IMR-90 (cell line): ENCODE data around the gene JCAD. TPM values are rescaled to one million over a fixed set of nuclear protein-coding genes. Genes with fewer than 3 reads are reported as not detected.

Experiments
- ATAC-seq: fragments of 200-7000 bp; cut with Tn5 transposase; 2 replicates; pipeline ENCODE4 v1.9.1; 2020; ENCODE audit warnings: low read depth, mild to moderate bottlenecking, moderate library complexity
- BruUV-seq: library from RNA; stranded (reverse); fragments of 400-500 nt; replicated peaks from 2 replicates; lab custom pipeline; 2021; lab: Mats Ljungman, UMichigan
- CTCF ChIA-PET: fragments of 300-600 bp; formaldehyde crosslinking; extraction: SDS; loops from one replicate; lab custom pipeline; 2021; ENCODE audit warnings: antibody characterized with exemption; lab: Yijun Ruan, JAX
- POLR2A ChIA-PET: fragments of 300-600 bp; sonication (Branson Sonifier 250); formaldehyde crosslinking; loops from one replicate; lab custom pipeline; 2022; ENCODE audit warnings: antibody characterized with exemption; ENCODE audit not compliant: unreplicated experiment; lab: Charles Lee
- DNase-seq: peaks from one replicate; pipeline ENCODE4 v3.0.0; 2013
- H2AFZ ChIP-seq: replicated peaks from 2 replicates; pipeline ENCODE3; 2013; ENCODE audit warnings: low read length, mild to moderate bottlenecking; ENCODE audit not compliant: poor library complexity
- H2AK5ac ChIP-seq: 2 replicates; pipeline ENCODE4 v1.6.1; 2013; ENCODE audit warnings: low read depth, low read length, inconsistent platforms
- H2AK9ac ChIP-seq: replicated peaks from 2 replicates; pipeline ENCODE3; 2013; ENCODE audit warnings: mild to moderate bottlenecking, low read depth, low read length, moderate library complexity; ENCODE audit not compliant: poor library complexity
- H2BK120ac ChIP-seq: 2 replicates; pipeline ENCODE4 v1.6.1; 2013; ENCODE audit warnings: low read depth, low read length, inconsistent platforms
- H2BK15ac ChIP-seq: 3 replicates; pipeline ENCODE4 v1.6.1; 2013; ENCODE audit warnings: low read depth, low read length, inconsistent platforms
- H2BK20ac ChIP-seq: 2 replicates; pipeline ENCODE4 v1.6.1; 2013; ENCODE audit warnings: low read depth, mild to moderate bottlenecking, inconsistent platforms, low read length, moderate library complexity
- H2BK5ac ChIP-seq: 2 replicates; pipeline ENCODE4 v1.6.1; 2013; ENCODE audit warnings: mild to moderate bottlenecking, low read depth, low read length, inconsistent platforms; ENCODE audit not compliant: poor library complexity, severe bottlenecking
- H3K14ac ChIP-seq: replicated peaks from 2 replicates; pipeline ENCODE4 v1.6.1; 2013; ENCODE audit warnings: low read depth, low read length, inconsistent platforms
- H3K18ac ChIP-seq: 2 replicates; pipeline ENCODE4 v1.6.1; 2013; ENCODE audit warnings: low read depth, low read length, control low read depth
- H3K23ac ChIP-seq: 2 replicates; pipeline ENCODE4 v1.6.1; 2013; ENCODE audit warnings: low read depth, low read length, inconsistent platforms
- H3K27ac ChIP-seq: 2 replicates; pipeline ENCODE4 v1.5.1; 2013; ENCODE audit warnings: mild to moderate bottlenecking, control low read depth, low read length; ENCODE audit not compliant: insufficient read depth
- H3K27me3 ChIP-seq: 2 replicates; pipeline ENCODE4 v1.6.1; 2013; ENCODE audit warnings: low read length; ENCODE audit not compliant: control insufficient read depth, insufficient read depth
- H3K36me3 ChIP-seq: 2 replicates; pipeline ENCODE4 v1.6.1; 2013; ENCODE audit warnings: low read length, mixed read lengths; ENCODE audit not compliant: control insufficient read depth, insufficient read depth
- H3K4ac ChIP-seq: 2 replicates; pipeline ENCODE4 v1.6.1; 2013; ENCODE audit warnings: low read depth, low read length, inconsistent platforms
- H3K4me1 ChIP-seq: 2 replicates; pipeline ENCODE4 v1.6.1; 2013; ENCODE audit warnings: low read length, mixed read lengths; ENCODE audit not compliant: control insufficient read depth, insufficient read depth
- H3K4me2 ChIP-seq: 2 replicates; pipeline ENCODE4 v1.6.1; 2013; ENCODE audit warnings: low read depth, mild to moderate bottlenecking, control low read depth, low read length, moderate library complexity
- H3K4me3 ChIP-seq: 2 replicates; pipeline ENCODE4 v1.5.1; 2013; ENCODE audit warnings: low read depth, mild to moderate bottlenecking, control low read depth, low read length, moderate library complexity; ENCODE audit not compliant: insufficient read depth
- H3K56ac ChIP-seq: 2 replicates; pipeline ENCODE4 v1.6.1; 2013; ENCODE audit warnings: low read length, inconsistent platforms; ENCODE audit not compliant: insufficient read depth; ENCODE audit errors: extremely low read depth
- H3K79me1 ChIP-seq, 2 experiments: 2 replicates each; pipeline ENCODE4 v1.6.1; 2013; ENCODE audit warnings: low read length in 2 of 2, inconsistent platforms in 1 of 2, low read depth in 1 of 2
- H3K9ac ChIP-seq: 2 replicates; pipeline ENCODE4 v1.6.1; 2013; ENCODE audit warnings: low read depth, low read length, control low read depth
- H3K9me1 ChIP-seq: 2 replicates; pipeline ENCODE4 v1.6.1; 2013; ENCODE audit warnings: low read length, inconsistent platforms; ENCODE audit not compliant: insufficient read depth
- H3K9me3 ChIP-seq: 2 replicates; pipeline ENCODE4 v1.6.1; 2013; ENCODE audit warnings: low read length; ENCODE audit not compliant: control insufficient read depth, insufficient read depth
- H4K20me1 ChIP-seq: 2 replicates; pipeline ENCODE4 v1.6.1; 2013; ENCODE audit warnings: low read length, inconsistent platforms; ENCODE audit not compliant: insufficient read depth
- H4K5ac ChIP-seq: 2 replicates; pipeline ENCODE4 v1.6.1; 2013; ENCODE audit warnings: mild to moderate bottlenecking, low read depth, low read length, control low read depth
- H4K8ac ChIP-seq, 2 experiments: 2 replicates each; pipeline ENCODE4 v1.6.1; 2013; ENCODE audit warnings: low read depth in 2 of 2, low read length in 2 of 2, control low read depth in 1 of 2, inconsistent platforms in 1 of 2
- H4K91ac ChIP-seq: 2 replicates; pipeline ENCODE4 v1.6.1; 2013; ENCODE audit warnings: low read depth, low read length, inconsistent platforms; ENCODE audit not compliant: insufficient read depth
- BHLHE40 ChIP-seq: fragments of 150-350 bp; IDR thresholded peaks from 2 replicates; pipeline ENCODE4 v1.6.1; 2016; ENCODE audit warnings: mild to moderate bottlenecking, low read depth, low read length
- CHD1 ChIP-seq: IDR thresholded peaks from 2 replicates; pipeline ENCODE4 v1.6.1; 2012; ENCODE audit warnings: low read depth, low read length, improper control_type of control experiment
- FOS ChIP-seq: fragments of 150-350 bp; IDR thresholded peaks from 2 replicates; pipeline ENCODE4 v1.6.1; 2016; ENCODE audit warnings: low read depth, low read length
- MAFK ChIP-seq: IDR thresholded peaks from 2 replicates; pipeline ENCODE4 v1.6.1; 2012; ENCODE audit warnings: low read depth, low read length, improper control_type of control experiment
- MXI1 ChIP-seq: IDR thresholded peaks from 2 replicates; pipeline ENCODE4 v1.6.1; 2012; ENCODE audit warnings: low read depth, mild to moderate bottlenecking, low read length, moderate library complexity, borderline replicate concordance
- RAD21 ChIP-seq: IDR thresholded peaks from 2 replicates; pipeline ENCODE4 v1.6.1; 2012; ENCODE audit warnings: low read length, improper control_type of control experiment
- RCOR1 ChIP-seq: IDR thresholded peaks from 2 replicates; pipeline ENCODE4 v1.6.1; 2012; ENCODE audit warnings: mild to moderate bottlenecking, low read length, improper control_type of control experiment; ENCODE audit not compliant: insufficient replicate concordance
- RFX5 ChIP-seq: IDR thresholded peaks from 2 replicates; pipeline ENCODE4 v1.8.0; 2012; ENCODE audit warnings: low read depth, mild to moderate bottlenecking, low read length, moderate library complexity
- WGBS, 2 experiments: methylation state at CpG; one replicate each; pipeline versions ENCODE4 v1.1.5 to v1.1.7; 2013; ENCODE audit warnings: missing lambda C conversion rate in 2 of 2; ENCODE audit not compliant: insufficient read length in 1 of 2; ENCODE audit errors: extremely low coverage in 2 of 2; 5-methylcytosine and 5-hydroxymethylcytosine counted together
- dilution Hi-C: fragments of 300-500 bp; cut with HindIII; formaldehyde crosslinking; loops from one replicate; pipeline ENCODE4 v1.14.3; 2018; ENCODE audit warnings: low sequenced_read_pairs; ENCODE audit not compliant: unreplicated experiment
- in situ Hi-C: fragments of 300-500 bp; cut with MboI; formaldehyde crosslinking; loops from 3 replicates; pipeline ENCODE4 v1.14.3; 2019; ENCODE audit warnings: low sequenced_read_pairs, inconsistent platforms, mixed read lengths
- intact Hi-C: fragments of 100-400 bp; cut with micrococcal nuclease; formaldehyde crosslinking; loops from 2 replicates; pipeline ENCODE4 v1.10.0; 2022
- polyA plus RNA-seq, 3 experiments: library from polyadenylated mRNA; depleted of rRNA; stranded (reverse); fragments of >200 nt; gene quantifications; 2 replicates each; pipeline ENCODE4 v1.2.3, GENCODE V29; 2012; ENCODE audit warnings: low replicate concordance in 1 of 3
- total RNA-seq: library from RNA; depleted of rRNA; stranded (reverse); fragments of >200 nt; gene quantifications from 2 replicates; pipeline ENCODE4 v1.2.3, GENCODE V29; 2012
- TF ChIP-seq, protein P1 (sequence below): conservative IDR thresholded peaks from 2 replicates; pipeline ENCODE4 v1.5.1; 2012; ENCODE audit warnings: mild to moderate bottlenecking, low read depth, low read length, improper control_type of control experiment
- TF ChIP-seq, protein P2 (sequence below): fragments of 150-350 bp; IDR thresholded peaks from 2 replicates; pipeline ENCODE4 v1.6.1; 2016; ENCODE audit warnings: low read depth, mild to moderate bottlenecking, low read length, moderate library complexity, borderline replicate concordance

JCAD gene
- total and polyA plus RNA-seq, 2 of the 4 experiments (the other 2 are of a cell fraction) = 15.9 to 16.8 TPM

GRCh38 chr10:30094601-30095000, 35.2 kb upstream of the JCAD start:
- CTCF ChIA-PET = interaction anchor here (0.6 kb wide), 1 partner anchor 1360 kb away, joined by 4 read pairs; no protein-coding TSS in a partner anchor
- Histone ChIP-seq H3K4ac (no peak overlapping the region), H3K14ac (no peak overlapping the region), H2AFZ (no peak overlapping the region), H3K9me3 (no peaks in the 10 kb centered on the region), H4K5ac (no peak overlapping the region), H3K79me1 (no peaks in the 10 kb centered on the region), H4K20me1 (peaks cover 3% of the 10 kb centered on the region; the same call in 1 of the 2 replicates), H3K4me1 (peaks cover 3% of the 10 kb centered on the region), H3K4me3 (no peak overlapping the region), H3K36me3 (no peaks in the 10 kb centered on the region), H3K18ac (no peak overlapping the region), H2BK15ac (no peak overlapping the region), H2BK5ac (no peak overlapping the region), H4K91ac (no peak overlapping the region), H3K27ac (no peak overlapping the region), H2AK9ac (no peak overlapping the region), H3K23ac (no peak overlapping the region), H3K27me3 (peaks cover 1% of the 10 kb centered on the region; the same call in 1 of the 2 replicates), H3K9me1 (no peaks in the 10 kb centered on the region; the same call in 1 of the 2 replicates), H3K4me2 (no peak overlapping the region), H2AK5ac (no peak overlapping the region), H2BK20ac (no peak overlapping the region), H2BK120ac (no peak overlapping the region), H3K9ac (no peak overlapping the region), H4K8ac (no peak overlapping the region), H3K56ac (no peak overlapping the region)
- intact Hi-C loops (no loop called here), in situ Hi-C loops (no loop called here), dilution Hi-C loops (no loop called here)
- POLR2A ChIA-PET = no interaction called here
- BruUV-seq = no TSS peak
- 100% methylated on average over 2 of the region's 5 CpGs; no CpG with 5 or more reads in 1 of the 2 experiments for WGBS, 2 experiments
- ATAC-seq = no peak
- DNase-seq = no peak
- TF ChIP-seq MXI1 (no peak), BHLHE40 (no peak), RCOR1 (no peak), MAFK (no peak), FOS (no peak), CHD1 (no peak), RAD21 (no peak), RFX5 (no peak)
- TF ChIP-seq, protein P1, sequence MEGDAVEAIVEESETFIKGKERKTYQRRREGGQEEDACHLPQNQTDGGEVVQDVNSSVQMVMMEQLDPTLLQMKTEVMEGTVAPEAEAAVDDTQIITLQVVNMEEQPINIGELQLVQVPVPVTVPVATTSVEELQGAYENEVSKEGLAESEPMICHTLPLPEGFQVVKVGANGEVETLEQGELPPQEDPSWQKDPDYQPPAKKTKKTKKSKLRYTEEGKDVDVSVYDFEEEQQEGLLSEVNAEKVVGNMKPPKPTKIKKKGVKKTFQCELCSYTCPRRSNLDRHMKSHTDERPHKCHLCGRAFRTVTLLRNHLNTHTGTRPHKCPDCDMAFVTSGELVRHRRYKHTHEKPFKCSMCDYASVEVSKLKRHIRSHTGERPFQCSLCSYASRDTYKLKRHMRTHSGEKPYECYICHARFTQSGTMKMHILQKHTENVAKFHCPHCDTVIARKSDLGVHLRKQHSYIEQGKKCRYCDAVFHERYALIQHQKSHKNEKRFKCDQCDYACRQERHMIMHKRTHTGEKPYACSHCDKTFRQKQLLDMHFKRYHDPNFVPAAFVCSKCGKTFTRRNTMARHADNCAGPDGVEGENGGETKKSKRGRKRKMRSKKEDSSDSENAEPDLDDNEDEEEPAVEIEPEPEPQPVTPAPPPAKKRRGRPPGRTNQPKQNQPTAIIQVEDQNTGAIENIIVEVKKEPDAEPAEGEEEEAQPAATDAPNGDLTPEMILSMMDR = no peak
- TF ChIP-seq, protein P2, sequence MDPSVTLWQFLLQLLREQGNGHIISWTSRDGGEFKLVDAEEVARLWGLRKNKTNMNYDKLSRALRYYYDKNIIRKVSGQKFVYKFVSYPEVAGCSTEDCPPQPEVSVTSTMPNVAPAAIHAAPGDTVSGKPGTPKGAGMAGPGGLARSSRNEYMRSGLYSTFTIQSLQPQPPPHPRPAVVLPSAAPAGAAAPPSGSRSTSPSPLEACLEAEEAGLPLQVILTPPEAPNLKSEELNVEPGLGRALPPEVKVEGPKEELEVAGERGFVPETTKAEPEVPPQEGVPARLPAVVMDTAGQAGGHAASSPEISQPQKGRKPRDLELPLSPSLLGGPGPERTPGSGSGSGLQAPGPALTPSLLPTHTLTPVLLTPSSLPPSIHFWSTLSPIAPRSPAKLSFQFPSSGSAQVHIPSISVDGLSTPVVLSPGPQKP = no peak
